NCI-H524 (cell line): ENCODE measurements around the gene SGTB.
"Not testable (repeated sequence)": the region's sequence is repeated elsewhere in the genome, so short reads cannot be mapped to it uniquely, and the experiment has no call there.

Experiments used
- DNase-seq, 2 experiments: peaks; one replicate each; lab custom pipeline; 2025; lab: John Stamatoyannopoulos, UW

Gene SGTB

GRCh38 chr5:65734196-65734775, 12.4 kb upstream of the SGTB start:
- not testable (repeated sequence) for DNase-seq

GRCh38 chr5:65732046-65732445, 10.1 kb upstream of the SGTB start:
- DNase-seq = not testable (repeated sequence)

- no peak for DNase-seq
These were observed 9.0 kb upstream of the SGTB start for GRCh38 chr5:65730910-65731309.

DNA sequence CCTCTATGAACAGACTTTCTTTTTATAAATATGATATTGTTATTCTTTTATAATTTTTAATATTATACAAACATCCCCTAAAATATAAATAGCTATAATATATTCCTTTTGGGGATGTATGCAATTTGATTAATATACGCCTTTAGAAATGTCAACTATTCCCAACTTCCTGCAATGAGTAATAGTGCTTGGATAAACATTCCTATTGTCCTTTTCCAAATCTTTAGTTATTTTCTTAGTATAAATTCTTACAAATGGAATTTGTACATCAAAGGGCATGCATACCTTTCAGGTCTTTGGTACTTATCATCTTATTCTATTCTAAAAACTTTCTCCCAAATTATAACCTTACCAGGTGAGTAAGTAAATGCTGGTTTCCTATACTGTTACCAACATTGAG, 6.3 kb upstream of the SGTB start:
- no peak for DNase-seq

DNA sequence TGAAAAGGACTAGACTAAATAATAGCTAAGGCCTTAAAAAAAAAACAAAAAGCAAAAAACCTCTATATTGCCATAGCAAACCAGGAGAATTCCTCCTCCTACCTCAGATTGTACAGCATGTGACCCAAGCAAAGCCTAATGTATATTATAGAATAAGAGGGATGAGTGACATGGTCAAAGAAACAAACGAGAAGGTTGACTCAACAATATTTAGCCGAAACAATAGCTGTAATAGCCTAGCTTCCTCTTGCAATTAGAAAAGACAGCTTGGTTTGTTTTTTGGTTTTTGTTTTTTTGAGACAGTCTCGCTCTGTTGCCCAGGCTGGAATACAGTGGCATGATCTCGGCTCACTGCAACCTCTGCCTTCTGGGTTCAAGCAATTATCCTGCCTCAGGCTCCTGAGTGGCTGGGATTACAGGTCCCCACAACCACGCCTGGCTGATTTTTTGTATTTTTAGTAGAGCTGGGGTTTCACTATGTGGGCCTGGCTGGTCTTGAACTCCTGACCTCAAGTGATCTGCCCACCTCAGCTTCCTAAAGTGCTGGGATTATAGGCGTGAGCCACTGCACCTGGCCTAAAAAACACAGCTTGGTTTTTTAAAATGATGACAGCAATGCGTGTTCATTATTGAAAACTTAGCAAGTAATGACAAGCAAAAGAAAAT, 5.7 kb upstream of the SGTB start:
- DNase-seq = no peak

DNA sequence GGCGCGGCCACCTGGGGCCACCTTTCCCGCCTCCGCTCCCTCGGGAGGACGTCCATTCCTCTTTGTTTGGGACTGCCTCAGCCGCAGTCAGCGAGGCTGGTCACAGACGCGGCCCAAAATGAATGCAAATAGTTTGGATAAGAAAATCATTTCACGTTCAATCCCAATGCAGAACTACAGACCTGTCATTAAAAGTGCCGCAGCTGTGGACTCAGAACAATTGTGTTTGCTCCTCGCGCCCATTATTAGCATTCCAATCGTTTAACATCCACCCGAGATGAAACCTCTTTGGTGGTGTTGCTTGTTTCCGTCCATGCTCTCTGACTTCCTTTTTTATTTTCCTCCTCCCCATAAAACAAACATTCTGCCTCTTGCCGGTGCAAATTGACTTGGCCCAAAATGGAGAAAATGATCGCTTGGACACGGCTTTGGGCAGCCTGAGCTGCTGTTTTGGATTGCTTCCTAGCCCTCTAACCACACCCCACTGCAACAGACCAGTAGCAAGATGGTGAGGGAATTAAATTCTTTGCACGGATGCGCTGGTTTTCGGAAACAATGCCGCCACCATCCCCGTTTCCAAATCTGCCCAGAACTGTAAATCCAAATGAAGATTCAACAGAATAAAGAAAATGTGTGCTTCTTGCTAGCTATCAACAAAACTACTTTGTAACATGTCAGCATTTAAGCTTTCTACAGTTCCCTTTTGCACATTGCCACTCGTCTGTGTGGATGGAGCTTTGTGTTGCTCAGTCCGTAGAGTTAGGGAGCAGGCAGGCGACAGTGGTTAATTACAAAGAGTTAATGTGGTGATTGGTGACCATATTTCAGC, 880 bp upstream of the SGTB start:
- DNase-seq = peak; percentile 23 to 72

- peak; percentile 71 to 75 for DNase-seq
These were observed 724 bp downstream of the SGTB start for GRCh38 chr5:65721050-65721719.

GRCh38 chr5:65718576-65719310, 3.2 kb downstream of the SGTB start:
- no peak for DNase-seq

DNA sequence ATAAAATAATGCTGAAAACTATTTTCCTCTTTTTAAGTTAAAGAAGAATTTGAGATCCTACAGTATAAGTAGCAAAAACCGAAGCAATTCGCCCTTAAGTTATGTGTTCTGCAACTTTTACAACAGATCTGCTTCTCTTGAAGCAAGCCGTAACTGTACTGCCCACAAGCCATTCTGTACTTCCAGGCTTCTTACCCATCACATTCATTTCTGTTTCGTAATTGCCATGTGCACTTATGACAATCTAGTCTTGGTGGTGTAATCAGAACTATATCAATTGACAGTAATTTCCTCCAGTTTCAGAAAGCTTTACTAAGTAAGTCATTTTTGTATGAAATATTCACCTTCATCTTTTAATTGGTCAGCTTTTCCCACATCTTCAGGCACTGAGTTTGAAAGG, 13.8 kb downstream of the SGTB start:
- DNase-seq = no peak

GRCh38 chr5:65707663-65708062, 14.2 kb downstream of the SGTB start:
- no peak for DNase-seq

DNA sequence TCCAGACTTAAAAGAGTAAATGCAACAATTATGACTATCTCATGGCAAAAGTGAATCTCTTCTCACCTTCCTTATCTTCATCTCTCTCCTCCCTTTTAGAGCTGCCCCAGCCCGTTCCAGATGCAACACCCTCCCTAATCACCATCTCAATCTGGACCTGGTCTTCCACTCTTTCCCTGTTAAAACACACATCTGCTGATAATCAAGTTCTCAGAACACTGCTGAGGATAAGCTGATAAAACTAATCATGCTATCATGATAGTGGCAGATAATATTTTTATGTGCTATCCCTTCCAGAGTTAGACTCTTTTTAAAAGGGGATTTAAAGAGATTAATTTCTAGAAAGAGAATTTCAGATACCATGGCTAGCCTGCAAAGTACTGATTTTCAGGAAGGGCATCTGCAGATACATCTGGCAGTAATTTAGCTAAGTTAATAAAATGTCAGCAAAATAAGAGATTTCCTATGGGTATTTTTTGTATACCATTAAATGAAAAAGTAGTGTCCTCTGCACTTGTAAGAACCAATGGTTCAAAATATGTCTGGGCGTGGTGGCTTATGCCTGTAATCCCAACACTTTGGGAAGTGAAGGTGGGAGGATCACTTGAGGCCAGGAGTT, 17.2 kb downstream of the SGTB start:
- peak in 1 of 2 experiments; percentile 24 for DNase-seq

- DNase-seq = no peak
These were observed 19.9 kb downstream of the SGTB start for GRCh38 chr5:65702036-65702435.

GRCh38 chr5:65699338-65699737, 22.6 kb downstream of the SGTB start:
- DNase-seq = no peak

- no peak for DNase-seq
These were observed 25.0 kb downstream of the SGTB start for GRCh38 chr5:65696892-65697291.

GRCh38 chr5:65695896-65696295, 26.0 kb downstream of the SGTB start:
- no peak for DNase-seq

- no peak for DNase-seq
These were observed 26.6 kb downstream of the SGTB start for GRCh38 chr5:65695162-65695755.

DNA sequence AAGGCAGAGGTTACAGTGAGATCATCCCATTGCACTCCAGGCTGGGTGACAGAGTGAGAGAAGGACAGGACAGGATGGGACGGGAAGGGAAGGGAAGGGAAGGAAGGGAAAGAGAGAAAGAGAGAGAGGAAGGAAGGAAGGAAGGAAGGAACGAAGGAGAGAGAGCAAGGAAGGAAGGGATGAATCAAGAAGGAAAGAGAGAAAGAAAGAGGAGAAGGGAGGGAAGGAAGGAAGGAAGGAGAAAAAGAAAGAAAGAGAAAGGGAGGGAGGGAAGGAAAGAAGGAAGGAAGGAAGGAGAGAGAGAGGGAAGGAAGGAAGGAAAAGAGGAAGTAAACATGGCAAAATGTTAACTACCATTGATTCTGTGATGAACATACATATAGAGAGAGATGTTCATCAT, 28.8 kb downstream of the SGTB start:
- no peak for DNase-seq

- no peak for DNase-seq
These were observed 39.8 kb downstream of the SGTB start for GRCh38 chr5:65682148-65682547.

- DNase-seq = not testable (repeated sequence)
These were observed 45.9 kb downstream of the SGTB start for GRCh38 chr5:65676056-65676455.

DNA sequence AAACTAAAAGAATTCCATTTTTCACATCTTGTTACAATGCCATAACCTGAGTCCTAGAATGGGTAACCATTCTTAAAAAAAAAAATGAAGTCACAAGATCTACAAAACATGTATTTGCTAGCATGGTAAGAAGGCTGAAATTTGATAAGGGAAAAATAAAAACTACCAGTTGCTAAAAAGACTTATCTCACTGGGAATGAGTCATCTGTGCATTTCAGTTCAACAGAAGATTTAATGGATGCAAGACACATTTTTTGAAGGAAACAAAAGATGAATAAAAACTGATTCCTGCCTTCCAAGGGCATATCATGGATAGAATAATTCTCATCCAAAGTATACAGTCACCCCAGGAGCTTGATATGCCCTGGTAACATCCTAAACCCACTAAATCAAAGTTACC, 47.2 kb downstream of the SGTB start:
- no peak for DNase-seq

- DNase-seq = no peak
These were observed 49.1 kb downstream of the SGTB start for GRCh38 chr5:65672796-65673195.
